HG02885 (cell line): ENCODE results near the gene KIF17.

Source experiments
- ATAC-seq: cut with Tn5 transposase; IDR thresholded peaks from one replicate; pipeline ENCODE4 v1.9.1; 2021; ENCODE audit warnings: mild to moderate bottlenecking; ENCODE audit not compliant: unreplicated experiment, poor library complexity

The KIF17 gene

GRCh38 chr1:20663969-20664715, 53.7 kb downstream of the KIF17 start:
- no peak for ATAC-seq

- ATAC-seq: no peak
These were observed 54.4 kb downstream of the KIF17 start for GRCh38 chr1:20663365-20663764.

- ATAC-seq: no peak
These were observed 55.7 kb downstream of the KIF17 start for GRCh38 chr1:20662110-20662475.

- ATAC-seq: peak; percentile 97
These were observed 56.3 kb downstream of the KIF17 start, which contains the start of gene DDOST for GRCh38 chr1:20661207-20662109. DDOST (minus strand) TSS chr1:20661369; CDS start chr1:20661350, 19 bp downstream.

GRCh38 chr1:20660847-20661206, 57.0 kb downstream of the KIF17 start:
- ATAC-seq: peak; percentile 4

- ATAC-seq: no peak
These were observed 57.4 kb downstream of the KIF17 start for GRCh38 chr1:20660363-20660762.

GRCh38 chr1:20658166-20658915, 59.5 kb downstream of the KIF17 start:
- no peak for ATAC-seq

GRCh38 chr1:20657024-20657423, 60.8 kb downstream of the KIF17 start:
- no peak for ATAC-seq

GRCh38 chr1:20654104-20654690, 63.6 kb downstream of the KIF17 start:
- ATAC-seq: no peak

GRCh38 chr1:20652300-20652699, 65.5 kb downstream of the KIF17 start:
- ATAC-seq: no peak

GRCh38 chr1:20648946-20649345, 68.9 kb downstream of the KIF17 start:
- ATAC-seq: no peak

GRCh38 chr1:20648438-20648837, 69.4 kb downstream of the KIF17 start:
- ATAC-seq: no peak

GRCh38 chr1:20645414-20645813, 72.4 kb downstream of the KIF17 start:
- ATAC-seq: no peak

- ATAC-seq: no peak
These were observed 73.4 kb downstream of the KIF17 start for GRCh38 chr1:20644416-20644815.

- ATAC-seq: no peak
These were observed 74.7 kb downstream of the KIF17 start for GRCh38 chr1:20643080-20643479.

- no peak for ATAC-seq
These were observed 75.8 kb downstream of the KIF17 start for GRCh38 chr1:20641975-20642374.

- ATAC-seq: no peak
These were observed 77.6 kb downstream of the KIF17 start for GRCh38 chr1:20640183-20640597.

- no peak for ATAC-seq
These were observed 80.9 kb downstream of the KIF17 start for GRCh38 chr1:20636785-20637347.

GRCh38 chr1:20634594-20635084, 83.2 kb downstream of the KIF17 start:
- no peak for ATAC-seq

- ATAC-seq: no peak
These were observed 83.7 kb downstream of the KIF17 start for GRCh38 chr1:20634065-20634593.
